ENCODE results near the gene AFAP1L2. TPM values are rescaled to one million over a fixed set of nuclear protein-coding genes. Genes with fewer than 3 reads are reported as not detected.

AFAP1L2 gene
- total RNA-seq, 1 experiment from 2014 or later: not detected

- CTCF ChIA-PET: interaction anchor here (1.0 kb wide), 1 partner anchor 98 kb away, joined by 3 read pairs; no protein-coding TSS in a partner anchor
- intact Hi-C loops (cut with micrococcal nuclease; ENCODE audit: unreplicated experiment): no loop called here
- H3K27ac ChIP-seq (ENCODE audit: low read depth, low read length, poor library complexity, severe bottlenecking): no peak overlapping the region
These were observed 2.1 kb downstream of the AFAP1L2 start for GRCh38 chr10:114402233-114402632.

GRCh38 chr10:114401195-114401791, 3.0 kb downstream of the AFAP1L2 start:
- H3K27me3 ChIP-seq (replicated peaks; ENCODE audit: insufficient read depth, low read depth, low read length, poor library complexity): peaks cover 98% of the 10 kb centered on the region
- POLR2A ChIA-PET (ENCODE audit: low non-redundant PET): no interaction called here
- no peaks in the 10 kb centered on the region for H3K4me1 ChIP-seq (ENCODE audit: insufficient read depth, low read length, poor library complexity, severe bottlenecking)
- BruUV-seq (replicated peaks): no TSS peak
- H3K4me3 ChIP-seq (ENCODE audit: low read depth, low read length, poor library complexity, severe bottlenecking): no peak overlapping the region
- intact Hi-C loops (cut with micrococcal nuclease; ENCODE audit: unreplicated experiment): no loop called here
- CTCF ChIA-PET: interaction anchor here (1.0 kb wide), 1 partner anchor 97 kb away, joined by 3 read pairs; no protein-coding TSS in a partner anchor
- TF ChIP-seq CTCF (conservative IDR thresholded peaks at IDR 0.05; ENCODE audit: low read depth, low read length) (no peak), EZH2 (IDR thresholded peaks at IDR 0.05; ENCODE audit: borderline replicate concordance, low read depth, low read length, poor library complexity, severe bottlenecking) (no peak)
- H3K9me3 ChIP-seq (ENCODE audit: low read depth, low read length, poor library complexity, severe bottlenecking): no peaks in the 10 kb centered on the region
- no peak overlapping the region for H3K27ac ChIP-seq (ENCODE audit: low read depth, low read length, poor library complexity, severe bottlenecking)
- no peaks in the 10 kb centered on the region for H3K36me3 ChIP-seq (ENCODE audit: insufficient read depth, low read length, poor library complexity, severe bottlenecking)
- DNase-seq (ENCODE audit: low spot score): no peak

More at GRCh38 chr10:114402233-114402632, 2.1 kb downstream of the AFAP1L2 start:
- BruUV-seq (replicated peaks): no TSS peak
- no peak for DNase-seq (ENCODE audit: low spot score)
- no peaks in the 10 kb centered on the region for H3K36me3 ChIP-seq (ENCODE audit: insufficient read depth, low read length, poor library complexity, severe bottlenecking)
- no peaks in the 10 kb centered on the region for H3K9me3 ChIP-seq (ENCODE audit: low read depth, low read length, poor library complexity, severe bottlenecking)
- H3K4me3 ChIP-seq (ENCODE audit: low read depth, low read length, poor library complexity, severe bottlenecking): no peak overlapping the region
- H3K4me1 ChIP-seq (ENCODE audit: insufficient read depth, low read length, poor library complexity, severe bottlenecking): no peaks in the 10 kb centered on the region
- POLR2A ChIA-PET (ENCODE audit: low non-redundant PET): no interaction called here
- H3K27me3 ChIP-seq (replicated peaks; ENCODE audit: insufficient read depth, low read depth, low read length, poor library complexity): peaks cover 89% of the 10 kb centered on the region
- TF ChIP-seq EZH2 (IDR thresholded peaks at IDR 0.05; ENCODE audit: borderline replicate concordance, low read depth, low read length, poor library complexity, severe bottlenecking): no peak
- TF ChIP-seq CTCF (conservative IDR thresholded peaks at IDR 0.05; ENCODE audit: low read depth, low read length): no peak

GRCh38 chr10:114400091-114400490, 4.2 kb downstream of the AFAP1L2 start:
- POLR2A ChIA-PET (ENCODE audit: low non-redundant PET): no interaction called here
- BruUV-seq (replicated peaks): no TSS peak
- CTCF ChIA-PET: no interaction called here
- no peak for TF ChIP-seq EZH2 (IDR thresholded peaks at IDR 0.05; ENCODE audit: borderline replicate concordance, low read depth, low read length, poor library complexity, severe bottlenecking)
- TF ChIP-seq CTCF (conservative IDR thresholded peaks at IDR 0.05; ENCODE audit: low read depth, low read length): no peak
- peaks cover 99% of the 10 kb centered on the region for H3K27me3 ChIP-seq (replicated peaks; ENCODE audit: insufficient read depth, low read depth, low read length, poor library complexity)
- no peaks in the 10 kb centered on the region for H3K4me1 ChIP-seq (ENCODE audit: insufficient read depth, low read length, poor library complexity, severe bottlenecking)
- H3K4me3 ChIP-seq (ENCODE audit: low read depth, low read length, poor library complexity, severe bottlenecking): no peak overlapping the region
- intact Hi-C loops (cut with micrococcal nuclease; ENCODE audit: unreplicated experiment): no loop called here
- H3K9me3 ChIP-seq (ENCODE audit: low read depth, low read length, poor library complexity, severe bottlenecking): no peaks in the 10 kb centered on the region
- H3K27ac ChIP-seq (ENCODE audit: low read depth, low read length, poor library complexity, severe bottlenecking): no peak overlapping the region
- H3K36me3 ChIP-seq (ENCODE audit: insufficient read depth, low read length, poor library complexity, severe bottlenecking): no peaks in the 10 kb centered on the region
- DNase-seq (ENCODE audit: low spot score): no peak

Data from A673 (cell line).